WTC11 (cell line): ENCODE measurements around the gene SMAD3. TPM values are rescaled to one million over a fixed set of nuclear protein-coding genes. Genes with fewer than 3 reads are reported as not detected.

ENCODE experiments used
- ATAC-seq: fragments of 200-7000 bp; cut with Tn5 transposase; 2 replicates; pipeline ENCODE4 v1.10.0; 2021; ENCODE audit warnings: mild to moderate bottlenecking, moderate library complexity
- CTCF ChIA-PET: fragments of 300-600 bp; sonication (Branson Sonifier 250); formaldehyde crosslinking; loops from one replicate; lab custom pipeline; 2021; ENCODE audit warnings: antibody characterized with exemption; lab: Charles Lee
- POLR2A ChIA-PET: fragments of 350-600 bp; sonication (Branson Sonifier 250); formaldehyde crosslinking; loops from one replicate; lab custom pipeline; 2021; ENCODE audit warnings: antibody characterized with exemption; lab: Charles Lee
- DNase-seq: peaks from one replicate; pipeline ENCODE4 v3.0.0; 2021; ENCODE audit warnings: low spot score
- H3K27ac Mint-ChIP-seq: 2 replicates; pipeline ENCODE4 v1.8.0; 2021; ENCODE audit warnings: mixed read lengths
- H3K27me3 Mint-ChIP-seq: 2 replicates; pipeline ENCODE4 v1.8.0; 2021; ENCODE audit warnings: low read depth, mild to moderate bottlenecking, moderate library complexity, mixed read lengths
- H3K36me3 Mint-ChIP-seq: 2 replicates; pipeline ENCODE4 v1.8.0; 2021; ENCODE audit warnings: mixed read lengths
- H3K4me1 Mint-ChIP-seq: 2 replicates; pipeline ENCODE4 v1.8.0; 2022; ENCODE audit warnings: mixed read lengths
- H3K4me3 Mint-ChIP-seq: 2 replicates; pipeline ENCODE4 v1.8.0; 2021; ENCODE audit warnings: mild to moderate bottlenecking, moderate library complexity, mixed read lengths
- H3K9me3 Mint-ChIP-seq: 2 replicates; pipeline ENCODE4 v1.8.0; 2021; ENCODE audit warnings: mixed read lengths
- CBFB ChIP-seq: sonication (generic); formaldehyde crosslinking; IDR thresholded peaks from 2 replicates; pipeline ENCODE4 v1.8.1; 2022; ENCODE audit warnings: mild to moderate bottlenecking, low read depth, missing genetic modification reagents
- CREM ChIP-seq: sonication (generic); formaldehyde crosslinking; IDR thresholded peaks from 2 replicates; pipeline ENCODE4 v1.8.1; 2022; ENCODE audit warnings: mild to moderate bottlenecking, missing genetic modification reagents, moderate library complexity
- E2F1 ChIP-seq: sonication (generic); formaldehyde crosslinking; IDR thresholded peaks from 2 replicates; pipeline ENCODE4 v1.8.0; 2022; ENCODE audit warnings: mild to moderate bottlenecking, missing genetic modification reagents
- EMX1 ChIP-seq: fragments of 250-450 bp; sonication (Bioruptor Pico); IDR thresholded peaks from 2 replicates; pipeline ENCODE4 v1.8.0; 2021; ENCODE audit warnings: mild to moderate bottlenecking
- ERG ChIP-seq: fragments of 250-450 bp; sonication (Bioruptor Pico); IDR thresholded peaks from 2 replicates; pipeline ENCODE4 v1.8.0; 2021; ENCODE audit warnings: mild to moderate bottlenecking
- ESRRA ChIP-seq: sonication (generic); formaldehyde crosslinking; IDR thresholded peaks from 2 replicates; pipeline ENCODE4 v1.8.1; 2022; ENCODE audit warnings: mild to moderate bottlenecking, missing genetic modification reagents, borderline replicate concordance
- HMGA2 ChIP-seq: fragments of 250-450 bp; sonication (Bioruptor Pico); IDR thresholded peaks from 2 replicates; pipeline ENCODE4 v1.4.0; 2021; ENCODE audit warnings: mild to moderate bottlenecking, moderate library complexity
- IRF1 ChIP-seq: sonication (generic); formaldehyde crosslinking; IDR thresholded peaks from 2 replicates; pipeline ENCODE4 v1.8.0; 2023; ENCODE audit warnings: missing genetic modification reagents
- KAT7 ChIP-seq: sonication (generic); formaldehyde crosslinking; IDR thresholded peaks from 2 replicates; pipeline ENCODE4 v1.8.1; 2023; ENCODE audit warnings: missing genetic modification reagents, mild to moderate bottlenecking, borderline replicate concordance
- MAX ChIP-seq: sonication (generic); formaldehyde crosslinking; IDR thresholded peaks from 2 replicates; pipeline ENCODE4 v1.8.0; 2022; ENCODE audit warnings: mild to moderate bottlenecking, missing genetic modification reagents
- NFE2L1 ChIP-seq: sonication (generic); formaldehyde crosslinking; IDR thresholded peaks from 2 replicates; pipeline ENCODE4 v1.8.1; 2023; ENCODE audit warnings: missing genetic modification reagents
- NFYB ChIP-seq: sonication (generic); formaldehyde crosslinking; conservative IDR thresholded peaks from 2 replicates; pipeline ENCODE4 v1.8.0; 2022; ENCODE audit warnings: low read depth, missing genetic modification reagents
- RORB ChIP-seq: fragments of 250-450 bp; sonication (Bioruptor Pico); IDR thresholded peaks from 2 replicates; pipeline ENCODE4 v1.9.0; 2021; ENCODE audit warnings: mild to moderate bottlenecking
- SMAD4 ChIP-seq: sonication (generic); formaldehyde crosslinking; IDR thresholded peaks from 2 replicates; pipeline ENCODE4 v1.8.0; 2022; ENCODE audit warnings: mild to moderate bottlenecking, missing genetic modification reagents
- ZNF219 ChIP-seq: sonication (generic); formaldehyde crosslinking; IDR thresholded peaks from 2 replicates; pipeline ENCODE4 v1.8.0; 2023; ENCODE audit warnings: missing genetic modification reagents, mild to moderate bottlenecking, borderline replicate concordance
- ZNF232 ChIP-seq: sonication (generic); formaldehyde crosslinking; IDR thresholded peaks from 2 replicates; pipeline ENCODE4 v1.8.0; 2022; ENCODE audit warnings: mild to moderate bottlenecking, missing genetic modification reagents
- ZNF263 ChIP-seq: sonication (generic); formaldehyde crosslinking; IDR thresholded peaks from 2 replicates; pipeline ENCODE4 v1.8.1; 2022; ENCODE audit warnings: low read depth, mild to moderate bottlenecking, moderate library complexity, missing genetic modification reagents
- ZNF281 ChIP-seq: sonication (generic); formaldehyde crosslinking; IDR thresholded peaks from 2 replicates; pipeline ENCODE4 v1.8.0; 2023; ENCODE audit warnings: mild to moderate bottlenecking, missing genetic modification reagents
- ZNF512 ChIP-seq: sonication (generic); formaldehyde crosslinking; IDR thresholded peaks from 2 replicates; pipeline ENCODE4 v1.8.1; 2022; ENCODE audit warnings: missing genetic modification reagents, borderline replicate concordance
- total RNA-seq: library from RNA; stranded (reverse); gene quantifications from 3 replicates; pipeline ENCODE4 v1.2.3, GENCODE V29; 2021
- TF ChIP-seq, protein P1 (sequence below): sonication (generic); formaldehyde crosslinking; IDR thresholded peaks from 2 replicates; pipeline ENCODE4 v1.8.1; 2022; ENCODE audit warnings: mild to moderate bottlenecking, moderate library complexity, missing genetic modification reagents
- TF ChIP-seq, protein P2 (sequence below): fragments of 250-450 bp; sonication (Bioruptor Pico); IDR thresholded peaks from 2 replicates; pipeline ENCODE4 v1.9.0; 2021; ENCODE audit warnings: mild to moderate bottlenecking, borderline replicate concordance
- TF ChIP-seq, protein P3 (sequence below): fragments of 250-450 bp; sonication (Bioruptor Pico); IDR thresholded peaks from 2 replicates; pipeline ENCODE4 v1.9.0; 2021; ENCODE audit warnings: moderate library complexity, mild to moderate bottlenecking, inconsistent platforms, borderline replicate concordance

SMAD3 gene
- total RNA-seq, 1 experiment from 2014 or later: 34.6 TPM

GRCh38 chr15:67118808-67119207 is 53.4 kb downstream of the SMAD3 start (continued):
- TF ChIP-seq, protein P1, sequence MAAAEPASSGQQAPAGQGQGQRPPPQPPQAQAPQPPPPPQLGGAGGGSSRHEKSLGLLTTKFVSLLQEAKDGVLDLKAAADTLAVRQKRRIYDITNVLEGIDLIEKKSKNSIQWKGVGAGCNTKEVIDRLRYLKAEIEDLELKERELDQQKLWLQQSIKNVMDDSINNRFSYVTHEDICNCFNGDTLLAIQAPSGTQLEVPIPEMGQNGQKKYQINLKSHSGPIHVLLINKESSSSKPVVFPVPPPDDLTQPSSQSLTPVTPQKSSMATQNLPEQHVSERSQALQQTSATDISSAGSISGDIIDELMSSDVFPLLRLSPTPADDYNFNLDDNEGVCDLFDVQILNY: no peak
- TF ChIP-seq CREM (CRISPR knock-in tag): no peak
- TF ChIP-seq ZNF263 (CRISPR knock-in tag): no peak
- TF ChIP-seq SMAD4 (CRISPR knock-in tag): no peak
- TF ChIP-seq, protein P2, sequence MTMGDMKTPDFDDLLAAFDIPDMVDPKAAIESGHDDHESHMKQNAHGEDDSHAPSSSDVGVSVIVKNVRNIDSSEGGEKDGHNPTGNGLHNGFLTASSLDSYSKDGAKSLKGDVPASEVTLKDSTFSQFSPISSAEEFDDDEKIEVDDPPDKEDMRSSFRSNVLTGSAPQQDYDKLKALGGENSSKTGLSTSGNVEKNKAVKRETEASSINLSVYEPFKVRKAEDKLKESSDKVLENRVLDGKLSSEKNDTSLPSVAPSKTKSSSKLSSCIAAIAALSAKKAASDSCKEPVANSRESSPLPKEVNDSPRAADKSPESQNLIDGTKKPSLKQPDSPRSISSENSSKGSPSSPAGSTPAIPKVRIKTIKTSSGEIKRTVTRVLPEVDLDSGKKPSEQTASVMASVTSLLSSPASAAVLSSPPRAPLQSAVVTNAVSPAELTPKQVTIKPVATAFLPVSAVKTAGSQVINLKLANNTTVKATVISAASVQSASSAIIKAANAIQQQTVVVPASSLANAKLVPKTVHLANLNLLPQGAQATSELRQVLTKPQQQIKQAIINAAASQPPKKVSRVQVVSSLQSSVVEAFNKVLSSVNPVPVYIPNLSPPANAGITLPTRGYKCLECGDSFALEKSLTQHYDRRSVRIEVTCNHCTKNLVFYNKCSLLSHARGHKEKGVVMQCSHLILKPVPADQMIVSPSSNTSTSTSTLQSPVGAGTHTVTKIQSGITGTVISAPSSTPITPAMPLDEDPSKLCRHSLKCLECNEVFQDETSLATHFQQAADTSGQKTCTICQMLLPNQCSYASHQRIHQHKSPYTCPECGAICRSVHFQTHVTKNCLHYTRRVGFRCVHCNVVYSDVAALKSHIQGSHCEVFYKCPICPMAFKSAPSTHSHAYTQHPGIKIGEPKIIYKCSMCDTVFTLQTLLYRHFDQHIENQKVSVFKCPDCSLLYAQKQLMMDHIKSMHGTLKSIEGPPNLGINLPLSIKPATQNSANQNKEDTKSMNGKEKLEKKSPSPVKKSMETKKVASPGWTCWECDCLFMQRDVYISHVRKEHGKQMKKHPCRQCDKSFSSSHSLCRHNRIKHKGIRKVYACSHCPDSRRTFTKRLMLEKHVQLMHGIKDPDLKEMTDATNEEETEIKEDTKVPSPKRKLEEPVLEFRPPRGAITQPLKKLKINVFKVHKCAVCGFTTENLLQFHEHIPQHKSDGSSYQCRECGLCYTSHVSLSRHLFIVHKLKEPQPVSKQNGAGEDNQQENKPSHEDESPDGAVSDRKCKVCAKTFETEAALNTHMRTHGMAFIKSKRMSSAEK (CRISPR knock-in tag): no peak
- TF ChIP-seq, all 79 proteins: peak for 0

GRCh38 chr15:67119238-67119846 is 53.9 kb downstream of the SMAD3 start:
- no peaks in the 10 kb centered on the region for H3K27me3 Mint-ChIP-seq
- no peak overlapping the region for H3K4me3 Mint-ChIP-seq
- POLR2A ChIA-PET: interaction anchor here (0.6 kb wide), 1 partner anchor 11 kb away, joined by 3 read pairs; no protein-coding TSS in a partner anchor
- DNase-seq (no peak), ATAC-seq (no peak)
- peak overlapping the region; percentile 6; the same call in 1 of the 2 replicates for H3K27ac Mint-ChIP-seq
- TF ChIP-seq ZNF281 (CRISPR knock-in tag) (no peak), EMX1 (CRISPR knock-in tag) (no peak), CBFB (CRISPR knock-in tag) (no peak), MAX (no peak), RORB (CRISPR knock-in tag) (no peak), ESRRA (CRISPR knock-in tag) (no peak), ERG (no peak), KAT7 (no peak), ZNF219 (no peak), E2F1 (CRISPR knock-in tag) (no peak), ZNF232 (CRISPR knock-in tag) (no peak), HMGA2 (CRISPR knock-in tag) (no peak), NFYB (CRISPR knock-in tag) (no peak), IRF1 (no peak), NFE2L1 (CRISPR knock-in tag) (no peak), ZNF512 (CRISPR knock-in tag) (no peak)
- TF ChIP-seq, protein P3, sequence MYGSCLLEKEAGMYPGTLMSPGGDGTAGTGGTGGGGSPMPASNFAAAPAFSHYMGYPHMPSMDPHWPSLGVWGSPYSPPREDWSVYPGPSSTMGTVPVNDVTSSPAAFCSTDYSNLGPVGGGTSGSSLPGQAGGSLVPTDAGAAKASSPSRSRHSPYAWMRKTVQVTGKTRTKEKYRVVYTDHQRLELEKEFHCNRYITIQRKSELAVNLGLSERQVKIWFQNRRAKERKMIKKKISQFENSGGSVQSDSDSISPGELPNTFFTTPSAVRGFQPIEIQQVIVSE: no peak
- H3K4me1 Mint-ChIP-seq: peaks cover 38% of the 10 kb centered on the region
- no peaks in the 10 kb centered on the region for H3K36me3 Mint-ChIP-seq
- CTCF ChIA-PET: interaction anchor here (2.4 kb wide), 1 partner anchor 173 kb away, joined by 8 read pairs; no protein-coding TSS in a partner anchor
- no peaks in the 10 kb centered on the region for H3K9me3 Mint-ChIP-seq
